Mucosa of stomach (tissue), 1 donor: ENCODE results near the gene RAB41.
"Not testable (repeated sequence)": the region's sequence is repeated elsewhere in the genome, so short reads cannot be mapped to it uniquely, and the experiment has no call there.

ENCODE experiments used
- H3K27me3 ChIP-seq: one replicate; pipeline ENCODE4 v1.7.0; 2013; ENCODE audit warnings: mild to moderate bottlenecking, low read length; ENCODE audit not compliant: control insufficient read depth, insufficient read depth
- H3K36me3 ChIP-seq: one replicate; pipeline ENCODE4 v1.7.0; 2013; ENCODE audit warnings: low read length; ENCODE audit not compliant: control insufficient read depth, insufficient read depth
- H3K4me1 ChIP-seq: one replicate; pipeline ENCODE4 v1.7.0; 2013; ENCODE audit warnings: mild to moderate bottlenecking, low read length; ENCODE audit not compliant: control insufficient read depth, insufficient read depth
- H3K4me3 ChIP-seq: one replicate; pipeline ENCODE4 v1.7.0; 2013; ENCODE audit warnings: low read length
- H3K9ac ChIP-seq: one replicate; pipeline ENCODE4 v1.7.0; 2013; ENCODE audit warnings: mild to moderate bottlenecking, low read length, moderate library complexity
- H3K9me3 ChIP-seq: one replicate; pipeline ENCODE4 v1.7.0; 2013; ENCODE audit warnings: mild to moderate bottlenecking, low read length, moderate library complexity; ENCODE audit not compliant: control insufficient read depth
- donor health status: Pancreatic carcinoma.

Gene RAB41

DNA sequence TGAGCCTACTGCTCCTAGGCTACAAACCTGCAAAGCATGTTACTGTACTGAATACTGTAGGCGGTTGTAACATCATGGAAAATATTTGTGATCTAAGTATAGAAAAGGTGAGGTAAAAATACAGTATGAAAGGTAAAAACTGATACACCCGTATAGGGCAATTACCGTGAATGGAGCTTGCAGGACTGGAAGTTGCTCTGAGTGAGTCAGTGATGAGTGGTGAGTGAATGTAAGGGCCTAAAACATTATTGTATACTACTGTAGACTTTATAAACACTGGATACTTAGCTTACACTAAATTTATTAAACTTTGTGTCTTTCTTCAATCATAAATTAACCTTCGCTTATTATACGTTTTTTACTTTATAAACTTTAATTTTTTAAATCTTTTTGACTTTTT is 11.6 kb downstream of the RAB41 start:
- Histone ChIP-seq H3K4me1 (no peaks in the 10 kb centered on the region), H3K27me3 (no peaks in the 10 kb centered on the region), H3K9ac (no peak overlapping the region), H3K4me3 (no peak overlapping the region), H3K36me3 (no peaks in the 10 kb centered on the region), H3K9me3 (no peaks in the 10 kb centered on the region)

GRCh38 chrX:70301716-70302115 is 19.7 kb downstream of the RAB41 start:
- H3K4me1 ChIP-seq: no peaks in the 10 kb centered on the region
- H3K27me3 ChIP-seq: no peaks in the 10 kb centered on the region
- no peaks in the 10 kb centered on the region for H3K36me3 ChIP-seq
- H3K9ac ChIP-seq: no peak overlapping the region
- no peak overlapping the region for H3K4me3 ChIP-seq
- H3K9me3 ChIP-seq: no peaks in the 10 kb centered on the region

DNA sequence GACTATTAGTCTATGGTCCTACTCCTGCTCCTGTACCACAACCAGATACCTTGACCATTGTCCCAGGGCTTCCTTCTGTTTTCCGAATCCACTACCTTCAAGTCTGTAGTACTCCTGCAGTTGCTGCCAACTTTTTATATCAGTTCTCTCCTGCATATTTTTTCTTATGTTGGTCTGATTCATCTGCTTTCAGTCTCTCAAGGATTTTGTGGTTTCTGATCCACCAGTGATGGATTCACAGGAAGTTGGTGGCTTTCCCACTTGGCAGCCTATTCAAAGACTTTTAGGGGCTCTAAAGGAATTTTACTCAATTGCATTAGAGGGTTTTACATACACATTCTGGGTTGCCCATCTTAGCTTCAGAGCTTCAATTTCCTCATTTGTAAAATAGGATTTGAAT is 31.5 kb downstream of the RAB41 start:
- no peak overlapping the region for H3K9ac ChIP-seq
- H3K36me3 ChIP-seq: no peaks in the 10 kb centered on the region
- no peaks in the 10 kb centered on the region for H3K9me3 ChIP-seq
- no peaks in the 10 kb centered on the region for H3K27me3 ChIP-seq
- no peak overlapping the region for H3K4me3 ChIP-seq
- H3K4me1 ChIP-seq: no peaks in the 10 kb centered on the region

DNA sequence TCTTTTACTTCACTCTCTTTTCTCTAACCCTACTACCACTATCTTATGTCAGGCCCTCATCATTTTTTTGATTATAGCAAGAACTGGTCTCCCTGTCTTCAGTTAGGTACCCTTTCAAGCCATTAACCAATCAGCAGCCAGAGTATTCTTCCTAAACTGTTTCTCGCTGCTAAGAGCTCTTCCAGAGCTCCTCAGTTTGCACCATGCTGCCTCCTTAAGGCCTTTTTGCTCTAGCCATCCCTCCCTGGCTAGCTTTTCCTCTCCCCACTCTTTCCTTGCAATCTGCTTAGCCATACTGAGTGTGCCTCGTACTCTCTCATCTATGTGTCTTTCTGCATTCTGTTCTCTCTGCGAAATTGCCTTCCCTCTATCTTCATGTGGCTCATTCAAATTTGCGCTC is 40.8 kb downstream of the RAB41 start:
- no peaks in the 10 kb centered on the region for H3K36me3 ChIP-seq
- no peak overlapping the region for H3K4me3 ChIP-seq
- H3K9ac ChIP-seq: no peak overlapping the region
- H3K4me1 ChIP-seq: no peaks in the 10 kb centered on the region
- H3K9me3 ChIP-seq: no peaks in the 10 kb centered on the region
- no peaks in the 10 kb centered on the region for H3K27me3 ChIP-seq

GRCh38 chrX:70323628-70324027 is 41.7 kb downstream of the RAB41 start:
- H3K36me3 ChIP-seq, H3K27me3 ChIP-seq, H3K4me3 ChIP-seq, H3K9me3 ChIP-seq, H3K9ac ChIP-seq, H3K4me1 ChIP-seq: not testable (repeated sequence)

GRCh38 chrX:70324326-70324725 is 42.4 kb downstream of the RAB41 start:
- no peaks in the 10 kb centered on the region for H3K36me3 ChIP-seq
- no peaks in the 10 kb centered on the region for H3K9me3 ChIP-seq
- no peak overlapping the region for H3K9ac ChIP-seq
- H3K27me3 ChIP-seq: no peaks in the 10 kb centered on the region
- no peaks in the 10 kb centered on the region for H3K4me1 ChIP-seq
- H3K4me3 ChIP-seq: no peak overlapping the region

- no peaks in the 10 kb centered on the region for H3K36me3 ChIP-seq
- no peaks in the 10 kb centered on the region for H3K4me1 ChIP-seq
- H3K4me3 ChIP-seq: no peak overlapping the region
- H3K9me3 ChIP-seq: no peaks in the 10 kb centered on the region
- no peaks in the 10 kb centered on the region for H3K27me3 ChIP-seq
- H3K9ac ChIP-seq: no peak overlapping the region
Measured at GRCh38 chrX:70331161-70331560, 49.2 kb downstream of the RAB41 start.

- Histone ChIP-seq H3K9me3 (no peaks in the 10 kb centered on the region), H3K27me3 (no peaks in the 10 kb centered on the region)
Measured at GRCh38 chrX:70332600-70332999, 50.6 kb downstream of the RAB41 start.

More at GRCh38 chrX:70332600-70332999, 50.6 kb downstream of the RAB41 start:
- Histone ChIP-seq H3K4me1 (no peaks in the 10 kb centered on the region), H3K9ac (no peak overlapping the region), H3K36me3 (no peaks in the 10 kb centered on the region), H3K4me3 (no peak overlapping the region)
